Naive thymus-derived CD4-positive, alpha-beta T cell (primary cell): ENCODE results near the gene SLC12A9. TPM values are rescaled to one million over a fixed set of nuclear protein-coding genes. Genes with fewer than 3 reads are reported as not detected.
A peak's percentile ranks its signal among the peaks of the same experiment; 100 is the strongest.

ENCODE experiments used
- ATAC-seq: fragments of 150-1000 bp; cut with Tn5 transposase; 2 replicates; pipeline ENCODE4 v1.10.0; 2021; ENCODE audit warnings: mild to moderate bottlenecking, moderate library complexity
- CTCF ChIA-PET: fragments of 350-600 bp; sonication (Branson Sonifier 250); formaldehyde crosslinking; loops from one replicate; lab custom pipeline; 2021; ENCODE audit warnings: antibody characterized with exemption; lab: Charles Lee
- POLR2A ChIA-PET: fragments of 350-600 bp; sonication (Branson Sonifier 250); formaldehyde crosslinking; loops from one replicate; lab custom pipeline; 2021; ENCODE audit warnings: antibody characterized with exemption, inconsistent platforms; lab: Charles Lee
- DNase-seq, 9 donors: peaks; one replicate each; pipeline versions ENCODE4 v3.0.0 to v3.0.0-alpha.2; 2020 to 2022; ENCODE audit warnings: mixed read lengths in 1 of 9
- H3K27ac ChIP-seq: one replicate; pipeline ENCODE4 v1.7.0; 2013; ENCODE audit warnings: mild to moderate bottlenecking, low read depth, low read length, moderate library complexity
- H3K27me3 ChIP-seq, 2 donors: one replicate each; pipeline ENCODE4 v1.7.0; 2013; ENCODE audit warnings: low read length in 2 of 2, mild to moderate bottlenecking in 2 of 2, moderate library complexity in 2 of 2; ENCODE audit not compliant: control insufficient read depth in 2 of 2, insufficient read depth in 2 of 2
- H3K36me3 ChIP-seq, 3 experiments: 1 replicate in 2 of 3; 2 replicates in 1 of 3; pipeline ENCODE4 v1.7.0; 2013; ENCODE audit warnings: low read length in 3 of 3, mild to moderate bottlenecking in 3 of 3, moderate library complexity in 1 of 3; ENCODE audit not compliant: insufficient read depth in 3 of 3, control insufficient read depth in 2 of 3
- H3K4me1 ChIP-seq, 2 donors: one replicate each; pipeline ENCODE4 v1.7.0; 2013; ENCODE audit warnings: low read length in 2 of 2, mild to moderate bottlenecking in 2 of 2, moderate library complexity in 1 of 2; ENCODE audit not compliant: control insufficient read depth in 2 of 2, insufficient read depth in 2 of 2
- H3K4me3 ChIP-seq: 2 replicates; pipeline ENCODE4 v1.7.0; 2013; ENCODE audit warnings: mild to moderate bottlenecking, low read length
- H3K9me3 ChIP-seq, 3 experiments: 1 replicate in 2 of 3; 2 replicates in 1 of 3; pipeline ENCODE4 v1.7.0; 2013; ENCODE audit warnings: low read length in 3 of 3; ENCODE audit not compliant: control insufficient read depth in 2 of 3
- H3K27ac Mint-ChIP-seq, 9 donors: one replicate each; pipeline ENCODE4 v1.8.0; 2020 to 2022; ENCODE audit warnings: mixed read lengths in 9 of 9, mild to moderate bottlenecking in 8 of 9, moderate library complexity in 5 of 9, inconsistent platforms in 2 of 9
- H3K27me3 Mint-ChIP-seq, 5 donors: one replicate each; pipeline ENCODE4 v1.8.0; 2021 to 2022; ENCODE audit warnings: mixed read lengths in 5 of 5, mild to moderate bottlenecking in 1 of 5
- H3K36me3 Mint-ChIP-seq, 5 donors: one replicate each; pipeline ENCODE4 v1.8.0; 2020 to 2022; ENCODE audit warnings: mixed read lengths in 5 of 5, mild to moderate bottlenecking in 3 of 5, inconsistent platforms in 1 of 5
- H3K4me1 Mint-ChIP-seq, 7 donors: one replicate each; pipeline ENCODE4 v1.8.0; 2020 to 2022; ENCODE audit warnings: mixed read lengths in 7 of 7, mild to moderate bottlenecking in 3 of 7, inconsistent platforms in 1 of 7
- H3K4me3 Mint-ChIP-seq, 10 donors: one replicate each; pipeline ENCODE4 v1.8.0; 2020 to 2022; ENCODE audit warnings: mild to moderate bottlenecking in 10 of 10, mixed read lengths in 10 of 10, moderate library complexity in 6 of 10, inconsistent platforms in 2 of 10
- H3K9me3 Mint-ChIP-seq, 11 donors: one replicate each; pipeline ENCODE4 v1.8.0; 2020 to 2022; ENCODE audit warnings: mixed read lengths in 11 of 11, mild to moderate bottlenecking in 4 of 11, inconsistent platforms in 1 of 11, moderate library complexity in 1 of 11
- intact Hi-C, 2 donors: fragments of 100-400 bp; cut with micrococcal nuclease; formaldehyde crosslinking; loops; one replicate each; pipeline ENCODE4 v1.15.1; 2023
- polyA plus RNA-seq, 2 donors: library from polyadenylated mRNA; unstranded; fragments of 300-500 nt; fragmentation: Illumina TruSeq; gene quantifications; one replicate each; pipeline ENCODE4 v1.2.3, GENCODE V29; 2021
- total RNA-seq, 6 experiments: library from RNA in 5 of 6; stranded (reverse) in 5 of 6; gene quantifications; 1 replicate in 5 of 6; 2 replicates in 1 of 6; pipeline ENCODE4 v1.2.3 and lab custom pipeline; 2021 to 2026

Gene SLC12A9
- total and polyA plus RNA-seq, 7 experiments from 2014 or later = 5.0 to 78.6 (median 58.3) TPM

DNA sequence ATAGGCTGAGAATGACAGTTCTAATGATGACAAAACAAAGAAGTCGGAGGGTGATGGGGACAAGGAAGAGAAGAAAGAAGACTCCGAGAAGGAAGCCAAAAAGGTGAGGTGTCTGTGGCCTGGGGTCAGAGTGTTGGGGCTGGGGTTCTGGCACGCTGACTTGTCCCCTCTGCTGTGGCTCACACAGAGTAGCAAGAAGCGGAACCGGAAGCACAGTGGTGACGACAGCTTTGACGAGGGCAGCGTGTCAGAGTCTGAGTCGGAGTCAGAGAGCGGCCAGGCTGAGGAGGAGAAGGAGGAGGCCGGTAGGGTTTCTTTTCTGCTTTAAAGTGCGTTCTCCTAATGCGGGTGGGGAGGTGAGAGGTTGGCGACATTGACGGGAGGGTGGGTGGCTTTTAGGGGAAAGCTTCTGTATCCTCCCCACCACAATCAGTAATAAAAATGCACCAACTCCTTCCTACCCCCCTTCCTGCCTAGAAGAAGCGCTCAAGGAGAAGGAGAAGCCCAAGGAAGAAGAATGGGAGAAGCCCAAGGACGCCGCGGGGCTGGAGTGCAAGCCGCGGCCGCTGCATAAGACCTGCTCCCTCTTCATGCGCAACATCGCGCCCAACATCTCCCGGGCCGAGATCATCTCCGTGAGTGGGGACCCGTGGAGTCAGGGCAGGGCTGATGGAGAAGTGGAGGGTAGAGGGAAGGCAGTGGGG lies 32.4 kb downstream of the SLC12A9 start:
- peaks cover 0 to 2% (median 0%) of the 10 kb centered on the region in 11 donors for H3K9me3 Mint-ChIP-seq
- intact Hi-C loops = loop anchor here (5.0 kb wide), 3 partner anchors 132 to 282 kb away; partner anchors contain the start of genes MOSPD3 (in 1 of the 2) and VGF (in 1 of the 2)
- peaks cover 27 to 51% (median 39%) of the 10 kb centered on the region in 7 donors for H3K4me1 Mint-ChIP-seq
- Histone ChIP-seq H3K27me3 (no peaks in the 10 kb centered on the region), H3K36me3 (peaks cover 29 to 69% (median 30%) of the 10 kb centered on the region in 3 experiments), H3K9me3 (no peaks in the 10 kb centered on the region), H3K4me3 (no peak overlapping the region), H3K27ac (no peak overlapping the region), H3K4me1 (peaks cover 24 to 44% of the 10 kb centered on the region in 2 donors)
- peaks cover 22 to 71% (median 44%) of the 10 kb centered on the region in 5 donors for H3K36me3 Mint-ChIP-seq
- CTCF ChIA-PET = no interaction called here
- no peaks in the 10 kb centered on the region for H3K27me3 Mint-ChIP-seq
- ATAC-seq (peak; percentile 11), DNase-seq (no peak)
- POLR2A ChIA-PET = interaction anchor here (0.6 to 7.3 kb wide), 2 partner anchors 8 to 201 kb away, joined by 3 to 161 read pairs; partner anchors contain the start of genes SRRT and TRIM56
- H3K27ac Mint-ChIP-seq = peak overlapping the region in 7 of 9 donors; percentile 6 to 82 (median 54)
- H3K4me3 Mint-ChIP-seq = no peak overlapping the region

DNA sequence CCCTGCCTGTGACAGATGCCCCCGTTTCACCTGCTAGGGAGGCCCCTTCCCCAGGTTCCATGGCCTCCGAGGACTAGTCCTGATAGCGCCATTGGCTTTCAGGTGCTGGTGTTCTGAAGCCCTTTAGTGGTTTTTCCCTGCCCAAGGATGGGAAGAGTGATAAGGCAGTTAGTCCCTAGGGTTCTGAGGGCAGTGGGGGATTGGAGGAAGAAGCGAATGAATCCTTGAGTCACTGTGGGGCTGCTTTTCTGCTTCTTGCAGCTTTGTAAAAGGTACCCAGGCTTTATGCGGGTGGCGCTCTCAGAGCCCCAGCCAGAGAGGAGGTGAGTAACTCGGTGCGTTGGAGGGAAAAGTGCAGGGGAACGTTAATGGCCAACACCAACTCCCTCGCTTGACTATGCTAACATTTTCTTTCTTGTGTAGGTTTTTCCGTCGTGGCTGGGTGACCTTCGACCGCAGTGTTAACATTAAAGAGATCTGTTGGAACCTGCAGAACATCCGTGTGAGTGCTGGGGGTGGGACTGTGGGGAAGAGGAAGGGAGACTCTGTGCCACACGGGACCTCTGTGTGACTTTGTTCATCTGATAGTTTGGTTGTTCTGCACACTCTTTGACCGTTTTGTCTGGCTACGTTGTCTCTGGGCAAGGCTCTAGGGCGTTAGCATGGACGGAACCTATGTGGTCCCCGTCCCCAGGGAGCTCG lies 33.1 kb downstream of the SLC12A9 start:
- H3K27me3 Mint-ChIP-seq = peaks cover 0 to 5% (median 0%) of the 10 kb centered on the region in 5 donors
- H3K4me1 Mint-ChIP-seq = peaks cover 27 to 50% (median 39%) of the 10 kb centered on the region in 7 donors
- Histone ChIP-seq H3K4me1 (peaks cover 29 to 45% of the 10 kb centered on the region in 2 donors), H3K36me3 (peaks cover 29 to 65% (median 30%) of the 10 kb centered on the region in 3 experiments), H3K4me3 (no peak overlapping the region), H3K27ac (no peak overlapping the region), H3K27me3 (no peaks in the 10 kb centered on the region), H3K9me3 (no peaks in the 10 kb centered on the region)
- H3K36me3 Mint-ChIP-seq = peaks cover 22 to 67% (median 41%) of the 10 kb centered on the region in 5 donors
- ChIA-PET POLR2A (interaction anchor here (0.6 to 7.3 kb wide), 2 partner anchors 9 to 200 kb away, joined by 3 to 161 read pairs; partner anchors contain the start of genes SRRT and TRIM56), CTCF (interaction anchor here (0.9 kb wide), 1 partner anchor 181 kb away, joined by 3 read pairs; no protein-coding TSS in a partner anchor)
- peaks cover 0 to 2% (median 0%) of the 10 kb centered on the region in 11 donors for H3K9me3 Mint-ChIP-seq
- intact Hi-C loops = loop anchor here (5.0 kb wide), 3 partner anchors 132 to 282 kb away; partner anchors contain the start of genes MOSPD3 (in 1 of the 2) and VGF (in 1 of the 2)
- H3K27ac Mint-ChIP-seq = peak overlapping the region in 8 of 9 donors; percentile 53 to 95 (median 66)
- ATAC-seq (no peak), DNase-seq (no peak)
- peak overlapping the region in 2 of 10 donors; percentile 12 to 56 for H3K4me3 Mint-ChIP-seq

DNA sequence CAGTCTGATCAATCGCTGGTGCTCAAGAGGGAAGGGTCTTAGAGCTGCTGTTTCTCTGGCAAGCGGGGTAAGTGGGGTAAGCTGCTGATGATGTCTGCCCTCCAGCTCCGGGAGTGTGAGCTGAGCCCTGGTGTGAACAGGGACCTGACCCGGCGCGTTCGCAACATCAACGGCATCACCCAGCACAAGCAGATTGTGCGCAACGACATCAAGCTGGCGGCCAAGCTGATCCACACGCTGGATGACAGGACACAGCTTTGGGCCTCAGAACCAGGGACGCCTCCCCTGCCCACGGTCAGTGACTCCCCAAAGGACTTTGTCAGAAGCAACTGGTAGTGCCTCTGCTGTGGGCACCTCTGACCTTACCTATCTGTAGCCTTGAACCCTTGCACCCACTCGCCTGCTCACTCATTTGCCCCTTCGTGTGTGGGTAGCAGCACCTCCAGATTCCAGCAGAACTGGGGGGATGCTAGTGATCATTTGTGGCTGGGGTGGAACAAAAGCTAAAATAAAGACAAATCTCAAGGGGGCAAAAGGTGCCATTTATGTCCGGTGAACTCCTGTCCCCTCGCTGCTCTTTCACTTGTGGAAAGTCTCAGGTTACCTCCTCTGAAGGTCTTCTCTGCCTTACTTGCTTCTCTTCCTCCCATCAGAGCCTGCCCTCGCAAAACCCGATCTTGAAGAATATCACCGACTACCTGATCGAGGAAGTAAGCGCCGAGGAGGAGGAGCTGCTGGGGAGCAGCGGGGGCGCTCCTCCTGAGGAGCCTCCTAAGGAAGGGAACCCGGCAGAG lies 33.8 kb downstream of the SLC12A9 start:
- CTCF ChIA-PET = interaction anchor here (0.9 to 1.7 kb wide), 2 partner anchors 11 to 182 kb away, joined by 3 to 6 read pairs; partner anchors contain the start of gene SRRT
- no peak for ATAC-seq
- H3K4me3 Mint-ChIP-seq = peak overlapping the region in 9 of 10 donors; percentile 30 to 89 (median 72)
- H3K4me1 Mint-ChIP-seq = peaks cover 28 to 50% (median 43%) of the 10 kb centered on the region in 7 donors
- peaks cover 0 to 2% (median 0%) of the 10 kb centered on the region in 11 donors for H3K9me3 Mint-ChIP-seq
- peaks cover 22 to 62% (median 41%) of the 10 kb centered on the region in 5 donors for H3K36me3 Mint-ChIP-seq
- Histone ChIP-seq H3K4me1 (peaks cover 31 to 48% of the 10 kb centered on the region in 2 donors), H3K9me3 (no peaks in the 10 kb centered on the region), H3K36me3 (peaks cover 28 to 61% (median 29%) of the 10 kb centered on the region in 3 experiments), H3K27me3 (no peaks in the 10 kb centered on the region), H3K4me3 (no peak overlapping the region), H3K27ac (peak overlapping the region; percentile 88)
- intact Hi-C loops = loop anchor here (5.0 kb wide), 3 partner anchors 131 to 281 kb away; partner anchors contain the start of genes MOSPD3 (in 1 of the 2) and VGF (in 1 of the 2)
- H3K27me3 Mint-ChIP-seq = peaks cover under 1 to 11% (median 2%) of the 10 kb centered on the region in 5 donors
- peak overlapping the region; percentile 90 to 98 (median 94) for H3K27ac Mint-ChIP-seq
- POLR2A ChIA-PET = interaction anchor here (1.0 to 7.3 kb wide), 3 partner anchors 10 to 967 kb away, joined by 3 to 161 read pairs (median 4); partner anchors contain the start of genes SRRT and TRIM4
- no peak for DNase-seq

DNA sequence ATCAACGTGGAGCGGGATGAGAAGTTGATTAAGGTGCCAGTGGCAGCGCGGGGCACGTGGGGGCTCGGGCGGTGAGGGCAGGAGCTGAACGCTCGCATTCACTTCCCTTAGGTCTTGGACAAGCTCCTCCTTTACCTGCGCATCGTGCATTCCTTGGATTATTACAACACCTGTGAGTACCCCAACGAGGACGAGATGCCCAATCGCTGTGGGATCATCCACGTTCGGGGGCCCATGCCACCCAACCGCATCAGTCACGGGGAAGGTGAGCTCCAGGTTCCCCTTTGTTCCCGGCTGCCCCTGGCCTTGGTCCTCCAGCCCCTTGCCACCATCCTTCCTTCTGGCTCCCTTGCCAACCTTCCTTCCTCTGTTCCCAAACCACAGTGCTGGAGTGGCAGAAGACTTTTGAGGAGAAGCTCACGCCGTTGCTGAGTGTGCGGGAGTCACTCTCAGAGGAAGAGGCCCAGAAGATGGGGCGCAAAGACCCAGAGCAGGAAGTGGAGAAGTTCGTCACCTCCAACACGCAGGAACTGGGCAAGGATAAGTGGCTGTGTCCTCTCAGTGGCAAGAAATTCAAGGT lies 34.5 kb downstream of the SLC12A9 start:
- H3K4me3 ChIP-seq = peak overlapping the region; percentile 38
- ChIA-PET CTCF (interaction anchor here (0.5 to 1.7 kb wide), 2 partner anchors 12 to 397 kb away, joined by 3 to 6 read pairs; partner anchors contain the start of gene SRRT), POLR2A (interaction anchor here (1.0 to 7.3 kb wide), 6 partner anchors 10 to 968 kb away, joined by 3 to 161 read pairs (median 4); partner anchors contain the start of genes SLC12A9, SRRT, TRIM4 and ZCWPW1)
- Mint-ChIP-seq H3K27ac (peak overlapping the region; percentile 90 to 98 (median 95)), H3K4me1 (peaks cover 32 to 52% (median 46%) of the 10 kb centered on the region in 7 donors), H3K36me3 (peaks cover 22 to 58% (median 41%) of the 10 kb centered on the region in 5 donors), H3K27me3 (peaks cover 7 to 18% (median 8%) of the 10 kb centered on the region in 5 donors), H3K4me3 (peak overlapping the region; percentile 83 to 90 (median 88)), H3K9me3 (peaks cover 0 to 3% (median 0%) of the 10 kb centered on the region in 11 donors)
- H3K27me3 ChIP-seq = no peaks in the 10 kb centered on the region
- H3K4me1 ChIP-seq = peaks cover 31 to 48% of the 10 kb centered on the region in 2 donors
- H3K27ac ChIP-seq = peak overlapping the region; percentile 88
- no peak for ATAC-seq
- H3K9me3 ChIP-seq = no peaks in the 10 kb centered on the region
- intact Hi-C loops = loop anchor here (5.0 kb wide), 3 partner anchors 130 to 280 kb away; partner anchors contain the start of genes MOSPD3 (in 1 of the 2) and VGF (in 1 of the 2)
- peak in 1 of 9 donors; percentile 26 for DNase-seq
- peaks cover 21 to 54% (median 22%) of the 10 kb centered on the region in 3 experiments for H3K36me3 ChIP-seq
